ENCODE data around the gene UTS2R.
"Not testable (repeated sequence)": the region's sequence is repeated elsewhere in the genome, so short reads cannot be mapped to it uniquely, and the experiment has no call there.

Gene UTS2R

GRCh38 chr17:82354804-82355308 lies 16.7 kb upstream of the UTS2R start:
- DNase-seq (ENCODE audit: low read depth in 2 of 2), result no peak

GRCh38 chr17:82355770-82356427 lies 15.7 kb upstream of the UTS2R start:
- DNase-seq (ENCODE audit: low read depth in 2 of 2), result no peak

- no peak for DNase-seq (ENCODE audit: low read depth in 2 of 2)
These were observed 14.7 kb upstream of the UTS2R start for GRCh38 chr17:82356845-82357355.

- no peak for DNase-seq (ENCODE audit: low read depth in 2 of 2)
These were observed 14.2 kb upstream of the UTS2R start for GRCh38 chr17:82357394-82357793.

- DNase-seq (ENCODE audit: low read depth in 2 of 2), result no peak
These were observed 12.9 kb upstream of the UTS2R start, which contains the start of gene TEX19 for GRCh38 chr17:82358465-82359350. Gene TEX19 (plus strand): TSS chr17:82359247. CDS start chr17:82362151, 2,904 bp downstream.

GRCh38 chr17:82359451-82360074 lies 12.0 kb upstream of the UTS2R start:
- DNase-seq (ENCODE audit: low read depth in 2 of 2), result not testable (repeated sequence)

- DNase-seq (ENCODE audit: low read depth in 2 of 2), result no peak
These were observed 9.5 kb upstream of the UTS2R start for GRCh38 chr17:82361885-82362633.

- no peak for DNase-seq (ENCODE audit: low read depth in 2 of 2)
These were observed 5.8 kb upstream of the UTS2R start for GRCh38 chr17:82365606-82366295.

GRCh38 chr17:82366749-82367148 lies 4.8 kb upstream of the UTS2R start:
- DNase-seq (ENCODE audit: low read depth in 2 of 2), result no peak

GRCh38 chr17:82367724-82368524 lies 3.6 kb upstream of the UTS2R start:
- no peak for DNase-seq (ENCODE audit: low read depth in 2 of 2)

- no peak for DNase-seq (ENCODE audit: low read depth in 2 of 2)
These were observed 2.4 kb upstream of the UTS2R start for GRCh38 chr17:82369211-82369610.

- no peak for DNase-seq (ENCODE audit: low read depth in 2 of 2)
These were observed 863 bp upstream of the UTS2R start for GRCh38 chr17:82370471-82371332.

- no peak for DNase-seq (ENCODE audit: low read depth in 2 of 2)
These were observed 895 bp downstream of the UTS2R start for GRCh38 chr17:82372249-82373071.

GRCh38 chr17:82373072-82373452 lies 1.5 kb downstream of the UTS2R start:
- DNase-seq (ENCODE audit: low read depth in 2 of 2), result not testable (repeated sequence)

GRCh38 chr17:82373731-82374625 lies 2.4 kb downstream of the UTS2R start:
- no peak for DNase-seq (ENCODE audit: low read depth in 2 of 2)

- no peak for DNase-seq (ENCODE audit: low read depth in 2 of 2)
These were observed 3.2 kb downstream of the UTS2R start for GRCh38 chr17:82374626-82375331.

Measured in stimulated activated CD8-positive, alpha-beta memory T cell treated with anti-CD3 and anti-CD28 coated beads, Interleukin-2, amount 100 ng/mL, for 48 hours (primary cell).